NCI-H2081 (cell line): ENCODE data around the gene NPC2.

Source experiments
- DNase-seq, 2 experiments: peaks; one replicate each; lab custom pipeline; 2025; lab: John Stamatoyannopoulos, UW

NPC2 gene

GRCh38 chr14:74469548-74470518, 23.3 kb downstream of the NPC2 start:
- no peak for DNase-seq

DNA sequence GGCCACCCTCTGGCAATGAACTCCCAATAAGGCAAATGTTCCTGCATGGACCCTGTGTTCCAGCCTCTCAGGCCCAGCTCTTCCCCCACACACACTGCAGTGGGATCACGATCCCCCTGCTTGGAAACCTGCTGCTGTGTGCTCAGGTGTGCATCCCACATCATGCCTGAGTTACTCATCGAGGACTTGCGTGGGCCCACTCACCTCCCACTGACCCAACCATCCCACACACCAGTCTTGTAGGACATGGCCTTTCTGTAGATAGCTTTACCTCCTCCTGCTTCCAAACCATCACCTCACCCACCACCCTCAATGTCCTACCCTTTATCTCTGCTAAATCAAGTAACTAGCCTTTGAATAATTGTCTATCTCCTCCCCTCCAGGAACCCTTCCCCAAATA, 24.6 kb downstream of the NPC2 start:
- DNase-seq = no peak

DNA sequence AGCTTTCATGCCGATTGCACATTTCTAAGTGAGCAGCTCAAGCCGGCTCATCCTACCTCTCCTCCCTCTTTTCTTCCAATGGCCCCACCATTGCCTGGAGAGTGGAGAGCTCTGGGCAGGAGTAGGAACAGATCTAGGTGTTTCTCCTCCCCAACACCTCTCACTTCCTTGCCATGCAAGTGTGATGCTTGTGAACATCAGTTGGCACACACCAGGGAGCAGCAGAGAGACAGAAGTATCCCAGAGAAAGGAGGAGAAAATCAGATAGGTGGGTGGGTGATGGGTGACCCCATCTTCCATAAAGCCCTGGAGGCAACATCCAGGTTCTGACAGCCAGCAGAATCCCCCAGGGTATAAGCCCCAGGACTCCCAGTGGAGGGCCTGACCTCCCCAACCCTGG, 27.8 kb downstream of the NPC2 start:
- DNase-seq = no peak

GRCh38 chr14:74464785-74465184, 28.3 kb downstream of the NPC2 start:
- no peak for DNase-seq

DNA sequence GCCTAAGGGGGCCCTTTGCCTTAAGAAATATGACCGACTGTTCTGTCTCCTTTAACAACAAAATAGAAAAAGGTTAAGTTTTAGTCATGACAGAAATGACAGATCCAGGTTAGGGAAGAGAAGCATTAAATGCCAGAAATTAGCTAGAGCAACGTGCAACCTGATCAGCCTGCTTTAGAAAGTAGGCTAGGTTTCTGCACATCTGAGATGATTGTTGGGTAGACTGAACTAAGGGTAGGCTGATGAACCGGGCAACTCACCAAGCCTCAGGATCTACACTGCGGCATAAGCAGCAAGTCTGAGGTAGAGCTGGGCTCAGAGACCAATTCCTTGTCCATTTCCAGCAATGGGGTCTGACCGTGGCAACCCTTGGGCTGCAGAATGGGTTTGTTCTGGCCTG, 29.4 kb downstream of the NPC2 start:
- DNase-seq = no peak

- no peak for DNase-seq
Observed at GRCh38 chr14:74462993-74463392, 30.1 kb downstream of the NPC2 start.

GRCh38 chr14:74459976-74460375, 33.1 kb downstream of the NPC2 start:
- no peak for DNase-seq

DNA sequence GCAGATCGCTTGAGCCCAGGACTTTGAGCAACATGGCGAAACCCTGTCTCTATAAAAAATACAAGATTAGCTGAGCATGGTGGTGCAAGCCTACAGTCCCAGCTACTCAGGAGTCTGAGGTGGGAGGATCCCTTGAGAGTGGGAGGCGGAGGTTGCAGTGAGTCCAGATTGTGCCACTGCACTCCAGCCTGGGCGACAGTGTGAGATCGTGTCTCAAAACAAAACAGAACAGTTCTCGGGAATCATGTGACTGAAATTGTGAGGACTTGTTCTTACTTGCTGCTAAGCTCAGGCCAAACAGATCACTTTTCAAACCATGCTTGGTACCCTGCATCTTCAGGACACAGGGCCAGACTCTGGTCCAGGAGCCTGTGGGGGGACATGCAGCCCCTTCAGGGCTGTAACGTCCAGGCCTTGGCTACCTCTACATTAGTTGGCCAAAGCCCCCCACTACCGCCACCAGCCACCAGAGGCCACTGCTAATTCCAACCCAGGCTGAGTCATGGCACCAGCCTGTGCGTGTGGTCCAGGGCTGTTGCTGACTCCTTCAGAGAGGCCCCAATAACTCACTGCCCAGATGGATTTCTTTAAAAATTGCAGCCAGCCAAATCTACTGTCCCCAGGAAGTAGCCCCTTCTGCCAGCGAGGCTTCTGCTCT, 33.7 kb downstream of the NPC2 start:
- no peak for DNase-seq

GRCh38 chr14:74457565-74457895, 35.6 kb downstream of the NPC2 start:
- no peak for DNase-seq

- DNase-seq = no peak
Observed at GRCh38 chr14:74456684-74457564, 36.2 kb downstream of the NPC2 start.

DNA sequence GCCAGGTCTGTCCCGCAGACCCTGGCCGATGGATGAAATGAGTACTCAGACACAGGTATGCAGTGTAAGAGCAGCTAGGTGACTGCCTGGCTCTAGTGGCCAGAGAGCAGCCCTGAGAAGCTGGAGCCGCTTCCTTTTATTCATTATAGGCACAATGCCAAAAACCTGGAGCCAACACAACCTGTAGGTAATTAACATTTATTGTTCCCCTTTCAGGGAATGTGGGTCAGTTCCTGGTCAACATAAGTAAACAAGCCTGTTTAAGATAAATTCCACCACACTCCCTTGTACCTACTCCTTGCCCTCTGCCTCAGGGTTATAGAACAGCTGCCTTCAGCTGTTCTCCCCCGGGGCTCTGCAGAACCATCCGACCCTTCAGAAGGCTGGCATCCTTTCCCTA, 38.7 kb downstream of the NPC2 start:
- DNase-seq = peak in 1 of 2 experiments; percentile 30

- no peak for DNase-seq
Observed at GRCh38 chr14:74444866-74445265, 48.2 kb downstream of the NPC2 start.

GRCh38 chr14:74442757-74443156, 50.3 kb downstream of the NPC2 start:
- no peak for DNase-seq

GRCh38 chr14:74441113-74441512, 52.0 kb downstream of the NPC2 start:
- no peak for DNase-seq

DNA sequence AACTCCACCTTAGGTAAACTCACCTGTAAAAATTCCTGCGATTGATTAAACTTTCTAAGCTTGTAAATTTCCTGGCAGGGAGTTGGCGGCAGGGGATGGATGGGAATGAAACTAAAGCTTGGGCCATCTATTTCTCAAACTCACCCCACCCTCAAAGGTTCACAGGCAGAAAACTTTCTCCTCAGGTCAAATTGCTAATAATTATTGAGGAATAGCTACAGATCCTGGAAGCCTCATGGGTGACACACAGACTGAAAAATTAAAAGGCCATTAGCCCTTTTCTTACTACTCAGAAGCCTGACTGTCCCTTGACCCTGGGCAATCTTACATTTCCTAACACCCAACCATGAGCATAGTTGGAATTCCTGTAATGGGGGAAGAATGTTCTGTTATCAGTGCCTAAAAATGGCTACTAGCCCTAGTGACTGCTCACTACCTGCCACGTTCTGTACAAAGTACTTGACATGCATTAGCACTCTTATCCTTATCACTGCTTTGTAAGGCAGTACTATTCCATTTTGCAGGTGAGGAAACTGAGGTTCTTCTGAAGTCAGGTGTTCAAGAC, 54.7 kb downstream of the NPC2 start:
- DNase-seq = no peak

DNA sequence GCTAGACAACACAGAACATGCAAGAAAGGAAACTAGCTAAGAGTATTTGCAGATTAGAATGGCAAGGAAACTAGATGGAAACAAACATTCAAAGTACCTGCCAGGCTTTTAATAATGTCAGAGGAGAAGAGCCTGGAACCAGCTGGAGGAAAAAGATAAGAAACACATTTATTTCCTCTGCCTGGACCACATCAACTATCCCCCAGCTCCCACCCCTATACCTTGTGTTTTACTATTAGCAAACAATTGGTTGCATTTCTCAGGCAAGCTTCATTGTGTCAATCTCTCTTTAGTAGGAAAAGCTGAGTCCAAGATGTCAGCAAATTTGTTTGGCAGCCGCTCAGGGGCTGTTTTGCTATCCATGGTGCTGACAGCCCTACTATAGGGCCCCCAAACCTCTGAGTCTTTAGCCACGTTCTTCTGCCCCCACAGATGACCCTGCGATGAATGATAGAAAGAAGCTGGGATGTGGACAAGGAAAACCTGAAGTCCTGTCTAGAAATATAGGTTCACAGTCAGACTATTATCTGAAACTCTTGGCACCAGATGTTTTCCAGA, 55.5 kb downstream of the NPC2 start:
- no peak for DNase-seq

DNA sequence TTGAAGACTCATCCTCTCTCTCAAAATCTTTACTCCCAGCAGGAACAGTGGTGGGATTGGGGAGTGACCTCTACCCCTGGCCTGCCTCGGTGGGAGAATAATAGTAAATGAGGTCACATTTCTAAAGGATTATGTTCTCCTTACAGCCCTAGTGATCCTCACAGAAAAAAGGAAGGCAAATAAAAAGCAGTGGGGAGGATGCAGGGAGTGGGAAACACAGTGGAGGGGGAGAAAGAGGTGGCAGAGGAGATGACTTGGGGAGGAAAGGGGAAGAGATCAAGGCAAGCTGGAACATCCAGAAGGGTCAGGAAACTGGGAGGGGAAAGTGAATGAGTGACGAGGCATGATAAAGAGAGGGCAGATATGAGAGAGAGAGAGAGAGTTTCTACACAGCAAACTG, 58.8 kb downstream of the NPC2 start:
- no peak for DNase-seq

DNA sequence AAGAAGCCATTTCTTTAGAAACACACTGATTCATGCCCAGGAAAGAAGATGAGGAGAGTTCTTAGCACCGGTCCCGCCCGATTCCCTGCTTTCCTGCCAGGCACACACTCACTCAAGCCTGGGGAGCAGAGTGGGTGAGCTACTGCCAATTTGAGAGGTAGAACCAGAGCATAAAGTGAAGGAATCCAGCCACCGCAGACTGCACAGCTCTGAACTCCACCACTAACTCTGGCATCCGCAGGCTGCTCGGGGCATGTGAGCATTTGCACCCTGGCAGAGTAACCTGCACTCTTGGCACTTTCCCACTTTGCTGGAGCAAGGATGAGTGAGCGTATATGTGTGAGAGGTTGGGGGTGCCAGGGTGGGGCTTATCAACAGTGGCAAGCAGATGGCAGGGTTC, 63.1 kb downstream of the NPC2 start:
- no peak for DNase-seq
